Thymus (tissue), 11 donors: ENCODE data around the gene TOE1. TPM values are rescaled to one million over a fixed set of nuclear protein-coding genes. Genes with fewer than 3 reads are reported as not detected.

Experiments
- DNase-seq, 9 donors: peaks; one replicate each; pipeline ENCODE4 v3.0.0-alpha.2; 2013; ENCODE audit warnings: low spot score in 9 of 9, low read depth in 6 of 9, missing footprints in 1 of 9
- H3K27ac ChIP-seq, 2 donors: one replicate each; pipeline ENCODE4 v1.5.1; 2013; ENCODE audit warnings: control low read depth in 1 of 2, low read depth in 1 of 2, low read length in 1 of 2, mild to moderate bottlenecking in 1 of 2, moderate library complexity in 1 of 2
- H3K27me3 ChIP-seq, 2 donors: one replicate each; pipeline ENCODE4 v1.5.1; 2013; ENCODE audit warnings: low read length in 1 of 2; ENCODE audit not compliant: control insufficient read depth in 2 of 2, insufficient read depth in 1 of 2
- H3K36me3 ChIP-seq, 2 donors: one replicate each; pipeline ENCODE4 v1.5.1; 2013; ENCODE audit warnings: low read length in 1 of 2, mild to moderate bottlenecking in 1 of 2, moderate library complexity in 1 of 2; ENCODE audit not compliant: control insufficient read depth in 2 of 2, insufficient read depth in 2 of 2
- H3K4me1 ChIP-seq, 2 donors: one replicate each; pipeline ENCODE4 v1.5.1; 2013; ENCODE audit warnings: low read length in 2 of 2; ENCODE audit not compliant: control insufficient read depth in 2 of 2, insufficient read depth in 2 of 2
- H3K4me3 ChIP-seq, 2 donors: one replicate each; pipeline ENCODE4 v1.5.1; 2013; ENCODE audit warnings: low read length in 2 of 2, control low read depth in 1 of 2, mild to moderate bottlenecking in 1 of 2
- H3K9me3 ChIP-seq, 2 donors: one replicate each; pipeline ENCODE4 v1.5.1; 2013; ENCODE audit warnings: low read length in 1 of 2, mild to moderate bottlenecking in 1 of 2; ENCODE audit not compliant: control insufficient read depth in 2 of 2, insufficient read depth in 1 of 2
- WGBS: extraction: QIAGEN DNeasy Blood & Tissue Kit; methylation state at CpG from one replicate; pipeline ENCODE4 v1.1.7; 2013; 5-methylcytosine and 5-hydroxymethylcytosine counted together
- polyA plus RNA-seq: library from polyadenylated mRNA; stranded (reverse); fragments of 200-250 nt; gene quantifications from one replicate; pipeline ENCODE4 v1.2.3, GENCODE V29; 2013
- total RNA-seq: library from RNA; stranded (reverse); fragments of 120-200 nt; gene quantifications from one replicate; pipeline ENCODE4 v1.2.4, GENCODE V29; 2013
- donor health status: healthy.

TOE1 gene
- total and polyA plus RNA-seq, 2 donors = 12.0 to 13.3 TPM

- Histone ChIP-seq H3K36me3 (peaks cover 39 to 51% of the 10 kb centered on the region in 2 donors), H3K27me3 (no peaks in the 10 kb centered on the region), H3K4me1 (peaks cover 2 to 3% of the 10 kb centered on the region in 2 donors), H3K4me3 (no peak overlapping the region), H3K9me3 (no peaks in the 10 kb centered on the region), H3K27ac (no peak overlapping the region)
- WGBS = 95% methylated on average over 2 of the region's 2 CpGs
- no peak for DNase-seq
Measured at GRCh38 chr1:45346473-45346872, 6.5 kb downstream of the TOE1 start.

- H3K4me3 ChIP-seq = no peak overlapping the region
- H3K27ac ChIP-seq = peak overlapping the region; percentile 36 to 37
- no peak for DNase-seq
- no peaks in the 10 kb centered on the region for H3K27me3 ChIP-seq
- 99% methylated on average over 2 of the region's 2 CpGs for WGBS
- H3K4me1 ChIP-seq = no peaks in the 10 kb centered on the region
- peaks cover 25 to 37% of the 10 kb centered on the region in 2 donors for H3K36me3 ChIP-seq
- H3K9me3 ChIP-seq = no peaks in the 10 kb centered on the region
Measured at GRCh38 chr1:45348020-45348419, 8.1 kb downstream of the TOE1 start.

GRCh38 chr1:45348609-45348965, 8.6 kb downstream of the TOE1 start:
- Histone ChIP-seq H3K27ac (peak overlapping the region in 1 of 2 donors; percentile 30), H3K4me3 (no peak overlapping the region), H3K9me3 (no peaks in the 10 kb centered on the region), H3K27me3 (no peaks in the 10 kb centered on the region), H3K36me3 (peaks cover 19 to 34% of the 10 kb centered on the region in 2 donors), H3K4me1 (no peaks in the 10 kb centered on the region)
- DNase-seq = no peak
- WGBS = 92% methylated on average over 1 of the region's 1 CpG

GRCh38 chr1:45348966-45349677, 9.2 kb downstream of the TOE1 start:
- 91% methylated on average over 3 of the region's 3 CpGs for WGBS
- no peaks in the 10 kb centered on the region for H3K9me3 ChIP-seq
- H3K27me3 ChIP-seq = no peaks in the 10 kb centered on the region
- peak overlapping the region; percentile 8 to 30 for H3K27ac ChIP-seq
- H3K4me1 ChIP-seq = no peaks in the 10 kb centered on the region
- DNase-seq = no peak
- H3K36me3 ChIP-seq = peaks cover 15 to 29% of the 10 kb centered on the region in 2 donors
- H3K4me3 ChIP-seq = no peak overlapping the region

- Histone ChIP-seq H3K27ac (no peak overlapping the region), H3K4me3 (no peak overlapping the region), H3K9me3 (no peaks in the 10 kb centered on the region), H3K27me3 (no peaks in the 10 kb centered on the region), H3K4me1 (no peaks in the 10 kb centered on the region), H3K36me3 (peaks cover 0 to 5% of the 10 kb centered on the region in 2 donors)
- whole genome bisulfite sequencing = 97% methylated on average over 5 of the region's 5 CpGs
- DNase-seq = no peak
Measured at GRCh38 chr1:45351508-45351907, 11.5 kb downstream of the TOE1 start.

GRCh38 chr1:45353685-45354084, 13.7 kb downstream of the TOE1 start:
- no peaks in the 10 kb centered on the region for H3K9me3 ChIP-seq
- H3K4me1 ChIP-seq = no peaks in the 10 kb centered on the region
- H3K27me3 ChIP-seq = no peaks in the 10 kb centered on the region
- no peak overlapping the region for H3K27ac ChIP-seq
- H3K36me3 ChIP-seq = peaks cover 0 to 5% of the 10 kb centered on the region in 2 donors
- no peak for DNase-seq
- H3K4me3 ChIP-seq = no peak overlapping the region
- 95% methylated on average over 2 of the region's 2 CpGs for WGBS

GRCh38 chr1:45354838-45355237, 14.9 kb downstream of the TOE1 start:
- H3K9me3 ChIP-seq = no peaks in the 10 kb centered on the region
- H3K27ac ChIP-seq = no peak overlapping the region
- H3K4me1 ChIP-seq = no peaks in the 10 kb centered on the region
- WGBS = over 99% methylated on average over 4 of the region's 4 CpGs
- no peak for DNase-seq
- H3K27me3 ChIP-seq = no peaks in the 10 kb centered on the region
- H3K36me3 ChIP-seq = peaks cover 0 to 3% of the 10 kb centered on the region in 2 donors
- no peak overlapping the region for H3K4me3 ChIP-seq

GRCh38 chr1:45355683-45356082, 15.7 kb downstream of the TOE1 start:
- peaks cover 0 to 3% of the 10 kb centered on the region in 2 donors for H3K36me3 ChIP-seq
- no peak for DNase-seq
- H3K27me3 ChIP-seq = no peaks in the 10 kb centered on the region
- 40% methylated on average over 2 of the region's 2 CpGs for WGBS
- H3K9me3 ChIP-seq = no peaks in the 10 kb centered on the region
- H3K4me3 ChIP-seq = no peak overlapping the region
- H3K27ac ChIP-seq = no peak overlapping the region
- H3K4me1 ChIP-seq = peaks cover 0 to 4% of the 10 kb centered on the region in 2 donors

- Histone ChIP-seq H3K4me3 (no peak overlapping the region), H3K4me1 (peaks cover 0 to 5% of the 10 kb centered on the region in 2 donors), H3K27ac (no peak overlapping the region), H3K9me3 (no peaks in the 10 kb centered on the region), H3K27me3 (no peaks in the 10 kb centered on the region), H3K36me3 (peaks cover 0 to 3% of the 10 kb centered on the region in 2 donors)
- 95% methylated on average over 4 of the region's 4 CpGs for WGBS
- DNase-seq = no peak
Measured at GRCh38 chr1:45356186-45356585, 16.2 kb downstream of the TOE1 start.
